Measurements from ENCODE around the gene AHI1.
"Not testable (repeated sequence)": the region's sequence is repeated elsewhere in the genome, so short reads cannot be mapped to it uniquely, and the experiment has no call there.

The AHI1 gene

DNA sequence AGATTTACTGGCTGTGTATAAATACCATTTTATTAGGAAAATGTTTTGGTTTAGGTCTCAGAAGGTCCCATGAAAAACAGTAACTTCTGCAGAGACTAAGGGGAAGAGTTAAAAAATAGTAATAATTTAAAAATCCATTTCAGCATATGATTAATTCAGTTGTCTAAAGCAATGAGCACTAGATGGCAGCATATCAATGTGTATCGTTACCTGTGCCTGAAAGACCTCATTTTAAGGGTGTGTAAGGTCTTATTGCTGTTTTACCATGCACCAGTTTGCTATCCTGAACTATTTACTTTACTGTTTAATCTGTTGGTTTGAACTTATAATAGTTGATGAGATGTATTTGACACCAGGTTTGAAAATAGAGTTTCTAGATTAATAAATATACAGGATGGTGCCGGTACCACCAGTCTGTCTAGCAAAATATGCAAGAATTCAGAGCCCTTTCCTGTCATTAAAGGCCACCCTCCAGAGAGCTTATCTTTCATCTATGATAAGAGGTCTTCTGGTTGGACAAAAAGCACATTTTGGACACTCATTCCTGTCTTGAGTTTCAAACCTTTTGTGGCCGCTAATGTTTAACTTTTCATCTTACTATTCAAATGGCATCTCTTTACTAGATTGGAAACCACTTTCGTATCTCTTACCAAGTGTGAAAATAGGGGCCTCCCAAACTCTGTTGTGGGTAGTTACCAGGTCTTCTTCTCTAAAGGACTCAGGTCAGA, 8.9 kb upstream of the AHI1 start:
- DNase-seq, result peak; percentile 25

DNA sequence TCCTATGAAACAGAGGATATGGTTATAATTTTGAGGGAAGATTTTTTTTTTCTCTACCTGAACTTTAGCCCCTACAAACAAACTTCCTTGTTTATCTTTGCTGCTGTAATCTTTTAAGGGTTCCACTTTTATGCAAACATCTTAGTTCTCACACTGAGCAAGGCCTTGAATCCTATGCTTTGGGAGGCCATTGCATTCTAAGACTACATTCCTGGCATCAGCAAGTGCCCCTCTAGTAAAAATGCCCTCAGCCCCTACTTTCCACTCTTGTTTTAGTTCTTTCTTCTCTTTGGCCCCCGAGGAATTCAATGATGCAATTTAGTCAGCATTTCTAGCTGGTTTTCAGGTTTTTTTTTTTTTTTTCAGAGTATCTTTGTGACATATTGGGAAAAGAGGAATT, 8.1 kb upstream of the AHI1 start:
- no peak for DNase-seq

DNA sequence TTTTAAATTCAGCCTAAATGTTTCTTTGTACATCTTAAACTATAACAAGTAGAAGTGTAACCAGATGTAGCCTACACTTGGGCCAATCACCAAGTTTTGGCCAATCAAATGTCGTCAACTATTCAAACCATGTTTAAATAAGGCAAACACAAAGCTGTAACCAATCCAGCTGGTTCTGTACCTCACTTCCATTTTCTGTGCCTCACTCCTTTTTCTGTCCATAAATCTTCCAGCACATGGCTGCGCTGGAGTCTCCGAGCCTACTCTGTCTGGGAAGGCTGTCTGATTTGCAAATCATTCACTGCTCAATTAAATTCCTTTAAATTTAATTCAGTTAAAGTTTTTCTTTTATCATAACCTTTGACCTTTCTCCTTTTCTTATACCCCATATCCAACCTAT, 7.7 kb upstream of the AHI1 start:
- no peak for DNase-seq

DNA sequence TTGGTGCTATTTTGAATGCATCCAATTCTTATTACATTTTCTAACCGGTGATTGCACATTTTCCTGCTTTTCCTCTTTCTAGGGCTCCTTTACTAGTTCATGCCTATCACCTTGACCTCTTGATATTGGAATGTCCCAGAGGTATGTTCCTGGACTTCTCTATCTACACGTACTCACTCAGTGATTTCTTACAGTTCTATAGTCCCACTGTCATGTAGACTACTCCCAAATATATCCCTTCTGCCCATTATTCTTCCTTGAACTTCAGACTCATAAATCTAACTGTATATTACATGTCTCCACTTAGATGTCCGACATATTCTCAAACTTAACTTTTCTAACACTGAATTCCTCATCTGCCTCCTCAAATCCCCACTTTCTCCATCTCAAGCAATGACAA, 7.2 kb upstream of the AHI1 start:
- no peak for DNase-seq

DNA sequence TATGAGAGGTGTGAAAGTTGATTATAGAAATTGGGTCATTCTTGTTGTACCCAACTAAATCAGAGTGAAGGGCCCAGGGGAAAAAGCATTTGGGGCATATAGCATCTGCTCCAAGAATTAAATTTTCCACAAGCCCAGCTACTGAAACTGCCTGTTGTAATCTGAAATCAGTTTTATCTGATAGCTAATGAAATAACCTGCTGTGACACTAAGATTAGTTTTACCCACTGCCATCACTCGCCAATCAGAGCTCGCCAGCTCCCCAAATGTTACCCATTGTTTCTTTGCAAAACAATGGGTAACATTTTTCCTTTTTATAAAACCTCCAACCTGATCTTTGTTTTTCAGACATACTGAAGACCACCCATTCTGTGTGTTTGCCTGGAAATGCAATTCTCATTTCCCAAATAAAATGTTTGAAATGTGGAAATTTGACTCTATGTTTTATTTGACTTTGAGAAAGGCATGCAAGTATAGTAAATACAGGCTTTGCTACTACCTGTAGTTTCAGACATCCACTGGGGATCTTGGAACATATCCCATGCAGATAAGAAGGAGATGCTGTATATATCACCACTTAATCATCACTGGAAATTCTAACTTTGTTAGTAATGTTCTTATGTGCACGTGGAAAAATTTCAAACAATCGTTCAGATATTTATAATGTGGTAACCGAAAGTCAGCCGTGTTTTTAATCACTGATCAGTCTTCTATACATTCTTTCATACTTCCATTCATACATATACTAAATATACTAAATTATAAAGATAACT, 6.3 kb upstream of the AHI1 start:
- DNase-seq, result no peak

DNA sequence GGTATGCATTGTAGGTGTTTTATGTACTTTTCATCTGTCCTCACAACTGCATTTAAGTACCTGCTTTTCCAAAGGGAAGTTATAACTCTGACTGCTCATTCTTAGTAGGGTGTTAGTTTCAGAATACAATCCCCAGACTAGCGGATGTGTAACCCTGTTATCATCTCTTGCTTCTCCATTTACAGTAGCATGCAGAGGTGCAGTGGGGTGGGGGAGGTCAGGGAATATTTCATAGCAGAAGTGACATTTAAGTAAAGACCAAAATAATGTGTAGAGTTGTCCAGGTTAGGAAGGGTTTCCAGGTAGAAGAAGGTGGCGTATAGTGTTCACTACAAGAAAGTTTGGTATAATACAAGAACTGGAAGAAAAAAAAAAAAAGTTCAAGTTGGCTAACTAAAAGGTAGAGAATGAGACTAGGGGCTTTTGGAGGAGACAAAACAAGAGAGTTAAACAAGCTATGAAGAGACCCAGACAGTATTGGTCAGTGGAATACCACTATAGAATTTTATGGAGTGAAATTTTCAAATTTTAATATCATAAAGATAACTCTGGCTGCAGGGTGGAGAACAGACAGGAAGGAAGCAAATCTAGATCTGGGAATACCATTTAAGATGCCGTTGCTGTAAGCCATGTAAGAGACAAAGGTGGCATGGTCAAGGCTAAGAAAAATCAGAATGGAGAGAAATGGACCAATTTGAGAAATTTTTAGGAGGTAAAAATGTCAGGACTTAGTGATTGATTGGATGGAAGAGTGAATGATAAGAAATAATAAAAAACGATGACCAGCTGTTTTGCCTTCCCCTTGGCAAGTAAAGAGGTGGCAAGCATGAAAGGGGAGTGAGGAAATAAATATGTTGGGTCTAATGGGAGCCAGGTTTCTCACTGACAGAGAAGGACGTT, 2.2 kb upstream of the AHI1 start:
- no peak for DNase-seq

DNA sequence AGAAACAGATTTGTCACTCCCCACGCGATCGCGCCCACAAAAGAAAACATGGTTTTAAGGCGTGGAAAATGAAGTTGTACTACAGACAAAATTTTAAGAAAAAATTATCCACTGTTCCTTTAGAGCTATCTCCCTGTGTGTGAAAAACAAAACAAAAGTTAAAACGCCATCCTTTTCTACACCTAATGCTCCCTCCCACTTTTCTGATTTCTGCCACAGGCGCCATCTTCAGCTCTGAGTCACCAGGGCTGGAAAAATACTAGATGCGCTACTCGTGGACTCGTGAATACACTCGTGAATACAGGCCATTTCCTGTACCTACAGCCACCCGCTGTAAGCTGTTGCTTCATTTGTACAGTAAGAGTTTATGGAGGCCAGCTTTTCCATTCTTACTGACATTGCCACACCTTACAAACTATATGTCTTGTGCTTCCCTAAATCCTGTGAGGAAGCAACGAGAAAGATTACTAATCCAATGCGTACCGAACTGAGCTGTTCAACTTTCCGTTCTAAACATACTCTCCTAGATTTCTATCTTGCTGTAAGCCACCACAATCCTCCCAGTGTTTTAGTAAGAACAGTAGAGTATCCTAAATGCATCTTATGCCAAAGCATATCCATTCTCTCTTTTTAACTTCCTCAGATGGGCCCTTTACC, 773 bp upstream of the AHI1 start:
- peak; percentile 76 for DNase-seq

DNA sequence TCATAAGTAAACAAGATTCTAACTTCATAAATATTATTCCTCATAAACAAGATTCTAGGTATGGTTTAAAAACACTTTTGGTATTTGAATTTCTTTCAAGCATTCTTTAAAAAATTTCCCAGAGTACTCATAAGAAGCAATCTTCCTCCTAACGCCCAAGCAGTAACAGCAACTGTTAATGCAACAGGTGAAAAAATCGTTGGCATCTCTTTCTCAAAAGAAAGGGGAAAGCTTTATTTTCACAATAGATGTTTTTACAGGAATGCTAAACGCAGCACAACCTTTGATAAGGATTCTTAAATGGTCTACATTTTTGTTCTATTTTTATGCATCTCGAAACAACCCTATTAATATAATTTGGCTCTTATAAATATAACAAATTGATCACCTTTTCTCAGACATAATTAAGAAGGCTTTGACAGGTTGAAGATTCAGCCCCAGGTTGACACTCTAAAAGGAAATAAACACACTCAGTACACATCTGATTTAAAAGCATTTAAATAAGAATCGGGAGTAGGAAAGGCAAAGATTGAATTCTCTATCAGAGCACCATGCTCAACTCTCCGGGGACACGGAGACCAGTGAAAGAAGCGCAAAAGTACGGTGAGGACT, 634 bp downstream of the AHI1 start:
- no peak for DNase-seq

DNA sequence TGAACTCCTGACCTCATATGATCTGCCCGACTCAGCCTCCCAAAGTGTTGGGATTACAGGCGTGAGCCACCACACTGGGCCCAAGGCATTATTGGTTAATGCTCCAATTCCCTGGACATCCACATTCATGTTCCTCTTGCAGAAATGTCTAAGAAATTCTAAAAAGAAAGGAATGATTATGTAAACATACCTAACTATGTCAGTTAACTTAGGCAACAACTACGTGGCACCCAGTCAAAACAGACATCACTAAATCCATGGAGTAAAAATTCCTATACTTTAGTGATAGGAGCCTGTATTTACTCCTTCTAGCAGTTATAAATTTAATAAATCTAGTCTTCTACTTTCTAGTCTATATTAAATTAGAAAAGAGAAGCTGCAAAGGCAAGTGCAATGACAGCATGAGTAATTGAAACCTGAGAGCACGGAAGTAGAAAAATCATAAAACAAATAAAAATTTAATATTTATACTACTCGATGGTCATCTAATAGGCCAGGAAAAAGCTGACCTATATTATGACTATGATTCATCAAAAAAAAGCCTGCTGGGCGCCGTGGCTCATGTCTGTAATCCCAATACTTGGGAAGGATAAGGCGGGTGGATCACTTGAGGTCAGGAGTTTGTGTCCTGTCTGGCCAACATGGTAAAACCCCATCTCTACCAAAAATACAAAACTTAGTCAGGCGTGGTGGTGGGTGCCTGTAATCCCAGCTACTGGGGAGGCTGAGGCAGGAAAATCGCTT, 4.2 kb downstream of the AHI1 start:
- DNase-seq, result no peak

DNA sequence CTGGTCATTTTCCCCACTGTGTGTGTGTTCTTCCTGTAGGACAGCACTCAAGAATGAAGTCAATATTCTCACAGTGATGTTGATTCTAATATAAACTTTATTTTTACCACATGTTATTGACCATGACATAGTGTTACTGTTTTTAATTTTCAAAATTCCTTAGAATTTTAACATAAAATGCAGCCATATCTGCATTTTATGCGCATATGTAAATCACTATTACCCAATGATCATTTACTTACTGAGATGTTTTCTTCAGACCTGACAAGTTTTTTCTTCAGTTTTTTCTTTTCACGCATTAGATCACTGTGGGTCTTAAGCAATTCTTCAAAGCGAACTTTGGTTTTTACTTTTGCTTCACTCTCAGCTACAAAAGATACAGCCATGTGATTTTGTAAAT, 7.2 kb downstream of the AHI1 start:
- DNase-seq, result no peak

DNA sequence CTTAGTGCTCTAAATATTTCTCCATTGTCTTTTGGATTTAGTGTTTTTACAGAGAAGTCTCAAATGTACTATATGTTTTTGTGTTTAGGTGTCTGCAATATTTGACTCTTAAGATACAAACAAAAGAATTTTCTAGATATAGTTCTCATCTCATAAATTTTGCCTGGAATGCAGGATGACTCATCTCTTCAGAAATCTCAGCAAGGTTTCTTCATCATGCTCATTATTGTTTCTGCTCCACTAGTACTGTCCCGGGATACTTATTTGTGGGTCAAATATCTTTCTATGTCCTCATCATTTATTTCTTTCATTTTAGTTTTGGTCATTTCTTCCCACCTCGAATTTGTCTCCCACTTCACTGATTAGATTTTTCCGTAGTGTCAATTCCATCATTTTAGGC, 9.5 kb downstream of the AHI1 start:
- no peak for DNase-seq

DNA sequence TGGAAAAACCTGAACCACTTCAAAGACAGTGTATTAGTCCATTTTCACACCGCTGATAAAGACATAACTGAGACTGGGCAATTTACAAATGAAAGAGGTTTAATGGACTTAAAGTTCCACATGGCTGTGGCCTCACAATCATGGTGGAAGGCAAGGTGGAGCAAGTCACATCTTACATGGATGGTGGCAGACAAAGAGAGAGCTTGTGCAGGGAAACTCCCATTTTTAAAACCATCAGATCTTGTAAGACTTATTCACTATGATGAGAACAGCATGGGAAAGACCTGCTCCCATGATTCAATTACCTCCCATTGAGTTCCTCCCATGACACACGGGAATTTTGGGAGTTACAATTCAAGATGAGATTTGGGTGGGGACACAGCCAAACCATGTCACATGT, 13.6 kb downstream of the AHI1 start:
- DNase-seq, result not testable (repeated sequence)

DNA sequence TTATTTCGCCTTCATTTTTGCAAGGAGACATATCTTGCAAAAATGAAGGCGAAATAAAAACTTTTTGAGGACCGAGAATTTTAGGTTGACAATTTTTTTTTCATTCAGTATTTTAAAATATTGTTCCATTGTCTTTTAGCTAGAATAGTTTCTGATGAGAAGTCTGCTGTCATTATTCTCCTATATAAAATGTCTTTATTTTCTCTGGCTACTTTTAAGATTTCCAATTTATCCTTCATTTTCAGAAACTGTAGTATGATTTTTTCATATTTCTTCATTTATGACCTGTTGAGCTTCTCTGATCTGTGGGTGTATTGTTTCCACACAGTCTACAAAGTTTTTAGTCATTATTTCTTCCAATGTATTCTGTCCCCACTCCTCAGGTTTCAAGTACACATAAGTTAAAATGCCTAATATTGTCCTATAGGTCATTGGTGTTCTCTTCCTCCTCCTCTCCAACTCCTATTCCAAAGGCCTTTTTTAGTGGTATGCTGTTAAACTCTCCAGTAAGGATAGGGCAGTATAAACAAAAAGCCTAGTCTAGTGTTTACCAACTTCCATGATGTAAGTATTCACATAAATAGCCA, 15.7 kb downstream of the AHI1 start:
- no peak for DNase-seq

DNA sequence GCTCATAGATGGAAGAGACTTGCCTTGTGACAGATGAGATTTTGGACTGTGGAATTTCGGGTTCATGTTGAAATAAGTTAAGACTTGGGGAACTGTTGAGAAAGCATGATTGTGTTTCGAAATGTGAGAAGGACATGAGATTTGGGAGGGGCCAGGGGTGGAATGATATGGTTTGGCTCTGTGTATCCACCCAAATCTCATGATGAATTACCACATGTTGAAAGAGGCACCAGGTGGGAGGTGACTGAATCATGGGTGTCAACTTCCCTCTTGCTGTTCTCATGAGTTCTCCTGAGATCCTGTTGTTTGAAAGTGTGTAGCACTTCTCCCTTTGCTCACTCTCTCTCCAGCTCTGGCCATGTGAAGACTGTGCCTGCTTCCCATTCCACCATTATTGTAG, 17.9 kb downstream of the AHI1 start:
- no peak for DNase-seq

DNA sequence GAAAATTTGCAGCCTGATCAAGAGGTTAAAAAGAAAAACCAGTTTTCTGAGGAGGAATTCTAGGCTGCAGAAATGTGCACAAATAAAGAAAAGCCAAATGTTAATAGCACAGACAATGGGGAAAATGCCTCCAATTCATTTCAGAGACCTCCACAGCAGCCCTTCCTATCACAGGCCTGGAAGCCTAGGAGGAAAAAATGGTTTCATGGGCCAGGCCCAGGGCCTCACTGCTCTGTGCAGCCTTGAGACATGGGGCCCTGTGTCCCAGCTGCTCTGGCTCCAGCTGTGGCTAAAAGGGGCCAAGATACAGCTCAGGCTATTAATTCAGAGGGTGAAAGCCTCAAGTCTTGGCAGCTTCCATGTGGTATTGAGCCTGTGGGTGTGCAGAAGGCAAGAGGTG, 18.9 kb downstream of the AHI1 start:
- DNase-seq, result no peak

DNA sequence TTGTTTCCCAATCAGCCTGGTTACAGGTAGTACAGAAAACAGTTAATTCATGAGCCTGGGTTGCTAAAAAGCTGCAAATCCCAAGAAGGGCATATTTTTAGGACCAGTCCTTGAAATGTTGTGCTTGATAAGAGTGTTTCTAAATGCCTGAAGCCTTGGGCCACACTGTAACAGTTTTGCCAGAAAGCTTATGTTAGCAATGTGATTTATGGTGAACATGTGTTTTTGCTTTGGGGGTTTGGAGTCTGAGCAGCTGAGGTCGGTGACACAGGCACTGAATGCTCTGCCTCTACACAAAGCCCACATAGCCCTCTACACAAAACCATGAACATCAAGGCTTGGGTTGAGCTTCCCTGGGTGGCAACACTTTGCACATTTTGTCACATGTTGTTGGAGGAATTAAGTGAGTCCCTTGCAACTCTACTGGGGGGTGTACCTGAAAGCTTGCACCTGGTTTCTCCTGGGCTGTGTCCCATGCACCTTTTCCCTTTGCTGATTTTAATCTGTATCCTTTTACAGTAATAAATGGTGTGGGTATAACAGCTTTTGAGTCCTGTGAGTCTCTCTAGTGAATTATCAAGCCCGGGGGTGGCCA, 22.2 kb downstream of the AHI1 start:
- DNase-seq, result peak; percentile 8

DNA sequence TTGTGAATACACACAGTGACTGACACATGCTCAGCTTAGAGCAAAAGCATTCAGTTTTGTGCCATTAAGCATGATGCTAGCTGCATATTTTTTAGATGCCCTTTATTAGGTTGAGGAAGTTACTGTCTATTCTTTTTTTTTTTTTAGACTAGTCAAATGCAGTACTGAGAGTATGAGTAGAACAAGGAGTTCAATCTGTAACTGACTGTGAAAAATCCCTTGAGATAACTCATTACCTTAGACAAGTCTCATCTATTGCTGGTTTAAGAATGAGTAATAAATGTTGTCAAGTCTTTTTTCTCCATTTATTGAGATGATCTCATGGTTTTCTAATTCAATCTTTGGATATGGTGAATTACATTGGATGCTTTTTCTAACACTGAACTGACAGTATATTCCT, 23.2 kb downstream of the AHI1 start:
- no peak for DNase-seq

DNA sequence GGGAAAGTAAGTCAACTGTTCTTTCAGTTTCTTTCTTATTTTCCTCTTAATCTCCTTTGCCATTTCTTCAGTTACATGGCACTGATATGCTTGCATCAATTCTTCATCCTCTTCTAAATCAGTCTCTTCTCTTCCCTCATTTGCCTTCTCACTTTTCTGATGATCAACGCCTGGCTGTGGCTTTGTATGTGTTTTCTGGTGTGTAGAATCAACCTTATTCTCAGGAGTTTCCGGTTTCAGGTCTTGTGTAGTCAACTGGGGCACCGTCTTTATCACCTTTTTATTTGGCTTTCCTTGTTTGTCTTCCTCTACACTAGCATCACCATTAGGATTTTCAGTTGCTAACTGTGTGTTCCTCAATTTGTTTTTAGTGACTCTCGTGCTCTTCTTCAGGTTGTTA, 31.6 kb downstream of the AHI1 start:
- no peak for DNase-seq

DNA sequence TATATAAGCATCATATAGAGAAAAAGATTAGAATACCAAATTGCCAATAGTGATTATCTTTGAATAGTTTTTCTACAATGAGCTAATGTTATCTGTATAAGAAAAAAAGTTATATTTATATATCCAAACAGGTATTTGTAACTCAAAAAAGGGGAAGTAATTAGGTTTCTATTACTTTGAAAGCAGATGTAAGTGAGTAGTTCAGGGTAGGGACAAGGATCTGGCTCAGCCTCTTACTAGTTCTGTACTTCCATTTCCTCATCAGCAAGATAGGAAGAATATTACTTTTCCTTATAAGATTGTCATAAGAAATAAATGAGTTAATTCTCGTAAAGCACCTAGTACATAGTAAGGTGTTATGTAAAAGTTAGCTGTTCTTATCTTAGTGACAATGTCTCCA, 32.2 kb downstream of the AHI1 start:
- no peak for DNase-seq

DNA sequence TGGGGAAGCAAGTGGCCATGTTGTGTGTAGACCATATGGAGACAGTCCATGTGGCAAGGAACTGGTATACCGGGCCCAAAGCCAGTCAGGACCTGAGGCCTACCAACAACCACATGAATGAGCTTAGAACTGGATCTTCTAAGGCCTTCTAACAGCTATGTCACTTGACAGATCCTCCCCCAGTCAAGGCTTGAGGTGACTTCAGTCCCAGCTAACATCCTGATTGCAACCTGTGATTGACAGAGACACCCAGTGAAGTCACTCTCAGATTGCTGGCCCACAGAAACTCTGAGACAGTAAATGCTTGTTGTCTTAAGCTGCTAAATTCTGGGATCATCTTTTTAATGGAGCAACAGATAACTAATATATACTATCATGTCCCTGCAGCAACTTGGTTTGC, 32.9 kb downstream of the AHI1 start:
- no peak for DNase-seq

DNA sequence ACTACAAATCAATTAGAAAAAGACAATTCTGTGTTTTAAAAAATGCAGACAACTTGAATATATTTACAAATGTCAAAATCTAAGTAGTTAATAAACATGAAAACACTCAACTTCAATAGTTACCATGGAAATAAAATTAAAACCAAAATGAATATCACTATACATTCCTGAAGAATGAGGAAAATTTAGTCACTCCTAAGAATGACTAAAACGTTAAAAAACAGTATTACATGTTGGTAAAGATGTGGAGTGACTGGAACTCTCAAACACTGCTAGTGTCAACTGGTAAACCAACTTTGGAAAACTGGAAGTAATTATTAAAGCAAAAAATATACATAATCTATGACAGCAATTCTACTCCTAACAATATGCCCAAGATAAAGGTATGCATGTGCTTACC, 36.3 kb downstream of the AHI1 start:
- no peak for DNase-seq

Measured in right kidney (tissue), 1 donor.